HG03175 (cell line): ENCODE measurements around the gene IPCEF1.
A peak's percentile ranks its signal among the peaks of the same experiment; 100 is the strongest.

ENCODE experiments used
- ATAC-seq: cut with Tn5 transposase; IDR thresholded peaks from one replicate; pipeline ENCODE4 v1.9.1; 2021; ENCODE audit warnings: mild to moderate bottlenecking, moderate library complexity; ENCODE audit not compliant: unreplicated experiment

Gene IPCEF1

DNA sequence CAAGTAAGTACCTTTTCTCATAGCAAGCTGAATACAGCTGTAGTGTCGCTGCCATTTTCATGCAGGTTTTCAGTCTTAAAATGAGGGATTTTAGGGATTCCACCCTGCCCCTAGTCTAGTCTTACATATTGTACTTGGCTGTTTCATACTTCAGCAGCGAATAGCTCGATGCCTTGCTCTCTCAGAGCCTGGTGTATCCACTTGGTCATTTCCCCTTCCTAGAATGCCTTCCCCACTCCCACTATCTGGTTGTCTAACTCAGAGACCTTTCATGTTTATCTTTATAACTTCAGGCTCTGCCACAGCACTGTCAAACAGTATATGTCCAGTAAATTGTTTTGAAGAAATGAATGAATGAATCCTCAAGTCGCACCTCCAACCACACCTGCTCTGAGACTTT, 21.1 kb upstream of the IPCEF1 start:
- no peak for ATAC-seq

DNA sequence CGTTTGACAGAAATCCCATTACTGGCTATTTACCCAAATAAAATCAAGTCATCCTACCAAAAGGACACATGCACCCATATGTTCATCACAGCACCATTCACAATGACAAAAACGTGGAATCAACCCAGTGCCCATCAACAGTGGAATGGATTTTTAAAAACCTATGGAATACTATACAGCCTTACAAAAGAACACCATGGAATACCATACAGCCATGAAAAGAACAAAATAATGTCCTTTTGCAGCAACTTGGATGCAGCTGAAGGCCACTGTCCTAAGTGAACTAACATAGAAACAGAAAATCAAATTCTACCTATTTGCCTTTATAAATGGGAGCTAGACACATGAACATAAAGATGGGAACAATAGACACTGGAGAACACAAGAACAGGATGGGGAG, 17.4 kb upstream of the IPCEF1 start:
- ATAC-seq: no peak

DNA sequence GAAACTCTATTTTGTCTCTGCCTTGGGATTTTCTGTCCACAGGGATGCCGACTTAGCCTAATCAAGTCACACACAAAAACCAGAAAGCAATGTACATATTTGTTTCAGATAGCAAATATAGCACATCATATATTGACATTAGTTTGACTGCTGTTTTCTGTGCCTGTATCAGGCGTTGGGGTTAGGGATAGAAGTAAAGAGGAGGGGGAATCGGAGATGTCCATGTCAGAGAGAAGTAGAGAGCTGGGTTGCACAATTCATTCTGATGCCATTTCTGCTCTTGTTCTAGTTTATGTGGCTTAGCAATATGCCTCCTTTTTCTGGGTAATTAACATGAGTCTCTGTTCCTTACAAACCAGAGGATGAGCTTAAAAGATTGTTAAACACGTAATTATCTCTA, 14.7 kb upstream of the IPCEF1 start:
- ATAC-seq: no peak

DNA sequence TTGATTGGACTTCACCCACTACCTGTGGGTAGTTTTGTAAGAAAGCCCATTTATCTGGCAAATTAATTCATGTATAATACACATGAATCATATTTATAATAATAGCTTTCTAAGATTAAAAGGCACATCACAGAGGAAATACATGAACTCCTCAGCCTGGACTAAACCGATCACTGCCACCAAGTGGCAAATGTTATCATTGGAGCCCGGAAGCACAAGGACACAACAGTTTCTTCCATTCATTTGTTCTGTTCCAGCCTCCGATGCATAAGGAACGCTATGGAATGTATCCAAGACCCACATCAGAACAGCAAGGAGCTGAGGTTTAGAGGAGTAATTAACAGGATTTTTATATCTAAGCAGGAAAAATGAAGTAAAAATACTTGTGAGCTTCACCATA, 13.9 kb upstream of the IPCEF1 start:
- peak; percentile 71 for ATAC-seq

DNA sequence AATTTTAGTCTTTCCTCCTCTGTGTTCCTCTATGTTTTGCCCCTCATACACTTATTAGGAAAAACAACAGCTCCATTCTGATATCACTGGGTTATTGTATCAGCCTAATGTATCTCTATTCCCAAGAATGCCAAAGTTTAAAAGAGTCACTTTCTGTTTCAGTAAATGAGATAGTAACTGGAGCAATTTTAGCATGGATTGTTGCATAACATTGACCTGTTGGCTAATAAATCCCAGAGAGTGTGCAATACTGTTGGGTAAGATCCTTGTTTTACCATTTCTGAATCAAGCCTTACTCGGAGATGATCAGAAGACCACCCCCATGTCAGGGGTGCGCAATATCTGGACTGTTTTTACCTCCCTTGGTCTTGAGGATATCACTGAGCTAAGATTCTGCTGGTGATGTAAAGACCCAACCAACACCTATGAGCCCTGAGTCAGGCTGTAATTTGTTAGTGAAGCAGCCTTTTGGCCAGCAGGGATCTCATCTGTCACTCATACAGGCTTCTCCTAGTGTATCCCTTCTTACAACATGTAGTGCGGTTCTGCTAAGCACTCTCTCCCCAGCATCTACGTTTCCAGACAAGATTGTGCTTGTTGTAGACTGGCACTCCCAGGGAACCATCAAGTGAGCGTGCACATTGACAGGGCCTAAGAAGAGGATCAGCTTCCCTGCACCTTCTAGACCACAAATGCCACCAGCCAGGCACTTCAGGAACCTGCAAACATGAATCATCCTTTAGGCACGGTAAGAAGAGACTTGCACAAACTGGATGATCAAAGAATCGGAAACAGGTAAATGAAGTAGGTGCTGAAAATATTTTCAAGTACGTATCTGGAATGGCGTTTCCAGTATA, 11.5 kb upstream of the IPCEF1 start:
- no peak for ATAC-seq

DNA sequence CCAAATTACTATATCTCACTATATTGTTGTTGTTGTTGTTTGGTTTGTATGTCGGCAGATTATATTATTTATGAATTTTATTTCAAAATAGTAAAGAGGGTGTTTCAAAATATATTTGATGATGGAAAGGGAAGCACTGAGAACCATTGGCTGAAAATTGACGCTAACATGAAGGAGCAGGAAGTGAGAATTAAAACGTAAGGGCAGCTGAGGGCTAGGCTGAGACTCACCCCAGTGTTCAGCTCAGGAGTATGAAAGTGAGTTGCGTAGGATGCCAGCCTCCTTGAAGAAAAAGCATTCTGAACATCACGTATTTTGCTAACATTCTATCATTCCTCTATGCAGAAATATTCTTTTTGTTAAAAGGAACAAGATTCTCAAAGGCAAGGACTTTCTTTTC, 10.7 kb upstream of the IPCEF1 start:
- ATAC-seq: no peak

DNA sequence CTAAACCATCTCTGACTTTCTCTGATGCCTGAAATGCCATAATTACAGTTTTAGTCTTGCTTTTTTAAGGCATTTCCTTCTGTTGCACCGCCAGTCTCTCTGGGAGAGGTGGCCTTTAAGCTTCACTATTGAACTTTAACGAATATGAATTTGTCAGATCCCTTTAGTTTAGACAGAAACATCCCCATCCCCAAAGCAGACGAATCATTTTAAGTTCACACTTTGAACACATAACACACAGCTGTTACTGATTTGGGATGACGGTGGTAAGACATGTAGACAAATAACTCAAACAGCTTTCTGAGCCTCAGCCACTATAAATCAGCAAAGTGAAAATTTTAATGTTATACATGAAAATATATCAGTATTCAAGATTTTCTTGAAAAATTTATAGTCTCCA, 7.2 kb upstream of the IPCEF1 start:
- no peak for ATAC-seq

DNA sequence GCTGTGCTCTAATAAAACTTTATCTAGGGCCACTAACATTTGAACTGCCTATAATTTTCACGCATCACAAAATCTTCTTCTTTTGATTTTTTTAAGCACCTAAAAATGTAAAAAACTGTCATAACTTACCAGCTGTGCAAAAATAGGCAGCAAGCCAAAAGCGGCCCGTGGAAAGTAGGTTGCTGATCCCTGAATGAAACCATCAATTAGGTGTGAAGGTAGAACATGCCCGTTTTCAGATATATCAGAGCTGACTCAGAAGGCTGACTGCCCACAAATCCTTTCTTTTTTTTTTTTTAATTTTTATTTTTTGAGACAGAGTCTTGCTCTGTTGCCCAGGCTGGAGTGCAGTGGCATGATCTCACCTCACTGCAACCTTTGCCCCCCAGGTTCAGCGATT, 4.9 kb upstream of the IPCEF1 start:
- no peak for ATAC-seq

DNA sequence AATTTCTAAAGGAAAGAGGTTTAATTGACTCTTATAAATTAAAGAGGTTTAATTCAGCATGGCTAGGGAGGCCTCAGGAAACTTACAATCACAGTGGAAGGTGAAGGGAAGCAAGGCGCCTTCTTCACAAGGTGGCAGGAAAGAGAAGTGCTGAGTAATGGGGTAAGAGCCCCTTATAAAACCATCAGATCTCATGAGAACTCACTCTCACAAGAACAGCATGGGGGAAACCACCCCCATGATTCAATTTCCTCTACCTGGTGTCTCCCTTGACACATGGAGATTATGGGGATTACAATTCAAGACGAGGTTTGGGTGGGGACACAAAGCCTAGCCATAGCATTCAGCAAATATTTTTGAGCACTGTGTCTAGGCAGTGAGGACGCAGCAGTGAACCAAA, 3.9 kb upstream of the IPCEF1 start:
- no peak for ATAC-seq

DNA sequence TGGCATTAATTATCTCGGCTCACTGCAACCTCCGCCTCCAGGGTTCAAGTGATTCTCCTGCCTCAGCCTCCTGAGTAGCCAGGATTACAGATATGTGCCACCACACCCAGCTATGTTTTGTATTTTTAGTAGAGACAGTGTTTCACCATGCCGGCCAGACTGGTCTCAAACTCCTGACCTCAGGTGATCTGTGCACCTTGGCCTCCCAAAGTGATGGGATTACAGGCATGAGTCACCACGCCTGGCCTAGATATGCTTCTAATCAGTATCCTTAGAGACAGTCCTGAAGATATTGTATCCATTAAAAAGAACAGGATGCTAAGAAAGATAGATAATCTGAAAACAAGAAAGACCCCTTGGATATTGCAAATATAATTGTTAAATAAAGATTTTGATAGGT, 3.1 kb upstream of the IPCEF1 start:
- no peak for ATAC-seq

DNA sequence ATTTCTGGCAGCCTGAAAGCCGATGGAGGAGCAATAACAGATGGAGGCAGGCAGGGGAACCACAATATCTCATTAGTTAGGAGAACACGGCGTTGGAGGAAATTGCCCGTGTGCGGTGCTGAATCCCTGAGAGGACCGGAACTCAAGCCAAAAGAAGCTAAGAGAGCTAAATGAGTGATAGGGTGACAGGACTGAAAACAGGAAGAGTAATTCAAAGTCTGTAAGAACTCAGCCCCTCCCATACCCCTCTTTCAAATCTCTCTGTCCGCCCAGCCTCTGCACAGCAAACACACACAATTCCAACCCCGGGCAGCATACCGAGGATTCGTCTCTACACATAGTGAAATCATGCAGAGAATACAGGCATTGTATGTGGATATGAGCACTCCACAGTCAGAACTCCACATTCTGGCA, 2.6 kb upstream of the IPCEF1 start:
- no peak for ATAC-seq

DNA sequence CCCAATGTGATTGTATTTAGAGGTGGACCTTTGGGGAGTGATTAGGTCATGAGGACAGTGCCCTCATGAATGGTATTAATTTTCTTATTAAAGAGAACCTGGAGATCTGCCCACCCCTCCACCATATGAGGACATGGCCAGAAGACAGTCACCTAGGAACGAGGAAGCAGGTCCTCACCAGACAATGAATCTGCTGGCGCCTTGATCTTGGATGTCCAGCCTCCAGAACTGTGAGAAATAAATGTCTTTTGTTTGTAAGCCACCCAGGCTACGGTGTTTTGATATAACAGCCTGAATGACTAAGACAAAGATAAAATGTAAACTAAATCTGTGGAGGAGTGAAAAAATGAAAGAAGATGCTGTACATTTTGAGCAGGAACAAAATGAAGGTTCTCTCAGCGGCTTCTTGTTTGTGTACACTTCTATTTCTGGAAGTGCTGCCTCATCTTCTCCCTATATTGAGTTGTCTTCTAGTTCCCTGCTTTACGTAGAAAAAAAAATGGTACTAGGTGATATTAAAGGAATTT, 1.5 kb upstream of the IPCEF1 start:
- no peak for ATAC-seq

DNA sequence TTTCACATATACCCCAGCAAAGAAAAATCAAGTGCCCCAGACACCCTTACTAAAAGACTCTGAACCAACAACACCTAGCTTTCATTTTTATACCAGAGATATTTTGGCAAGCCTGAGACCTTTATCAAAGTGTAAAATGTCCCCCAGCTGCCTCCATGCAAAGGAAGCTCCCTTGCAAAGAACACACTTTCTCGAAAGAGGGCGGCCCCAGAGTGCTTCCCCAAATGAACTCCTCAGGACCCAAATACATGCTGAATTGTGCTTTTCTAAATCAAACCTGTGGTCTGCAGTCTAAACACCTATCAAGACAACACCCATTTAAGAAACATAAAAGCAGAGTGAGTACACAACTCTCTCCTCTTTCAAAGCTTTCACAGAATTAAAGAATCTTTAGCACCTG, 490 bp downstream of the IPCEF1 start:
- no peak for ATAC-seq

DNA sequence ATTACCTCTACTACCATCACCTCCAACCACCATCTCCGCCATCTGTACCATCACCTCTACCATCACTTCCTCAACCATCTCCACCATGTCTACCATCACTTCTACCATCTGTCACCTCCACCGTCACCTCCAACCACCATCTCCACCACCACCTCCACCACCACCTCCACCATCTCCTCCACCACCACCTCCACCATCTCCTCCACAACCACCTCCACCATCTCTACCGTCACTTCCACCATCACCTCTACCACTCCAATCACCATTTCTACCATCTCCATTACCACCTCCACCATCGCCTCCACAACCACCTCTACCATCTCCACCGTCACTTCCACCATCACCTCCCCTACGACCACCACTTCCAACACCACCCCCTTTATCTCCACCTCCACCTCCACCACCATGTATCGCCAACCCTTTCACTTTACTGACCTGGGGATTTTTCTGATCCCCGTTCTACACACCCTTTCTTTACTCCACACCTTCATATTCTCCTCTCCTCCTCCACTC, 2.3 kb downstream of the IPCEF1 start:
- no peak for ATAC-seq

DNA sequence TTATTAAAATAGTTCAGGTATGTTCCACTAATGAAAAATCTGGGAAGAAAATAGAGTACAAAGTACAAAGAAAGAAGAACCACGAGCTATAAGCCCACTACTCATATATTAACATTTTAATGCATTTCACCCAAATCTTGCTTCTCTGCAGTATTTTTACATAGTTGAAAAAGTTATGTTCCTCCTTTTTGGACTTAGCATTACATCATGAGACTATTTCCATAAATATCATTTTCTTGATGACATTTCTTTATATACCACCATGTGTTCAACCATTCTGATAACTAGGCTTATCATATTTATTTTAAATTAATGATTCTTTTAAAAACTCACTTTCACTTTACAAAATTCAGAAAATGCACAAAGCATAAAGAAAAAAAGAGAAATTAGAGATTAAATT, 3.0 kb downstream of the IPCEF1 start:
- ATAC-seq: no peak

DNA sequence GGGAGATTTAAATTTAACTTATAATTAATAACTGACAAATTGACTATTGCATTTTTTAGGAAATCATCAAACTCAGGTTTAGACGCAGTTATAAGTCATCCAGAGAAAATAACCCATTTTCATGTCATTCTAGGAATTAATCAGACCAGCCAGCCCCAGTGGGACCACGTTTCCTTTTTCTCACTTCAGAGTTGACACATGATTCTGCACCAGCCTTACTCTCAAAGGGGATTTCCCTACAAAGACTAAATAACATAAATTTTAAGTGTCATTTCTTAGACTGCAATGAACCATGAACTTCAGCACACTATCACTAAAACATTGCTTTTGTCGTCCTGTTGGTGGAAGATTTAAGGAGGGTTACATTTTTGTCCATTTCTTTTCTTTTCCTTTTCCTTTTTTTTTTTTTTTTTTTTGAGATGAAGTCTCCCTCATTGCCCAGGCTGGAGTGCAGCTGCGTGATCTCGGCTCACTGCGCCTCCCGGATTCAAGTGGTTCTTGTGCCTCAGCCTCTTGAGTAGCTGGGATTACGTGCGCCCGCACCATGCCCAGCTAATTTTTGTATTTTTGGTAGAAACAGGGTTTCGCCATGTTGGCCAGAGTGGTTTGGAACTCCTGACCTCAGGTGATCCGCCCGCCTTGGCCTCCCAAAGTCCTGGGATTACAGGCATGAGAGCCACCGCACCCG, 3.6 kb downstream of the IPCEF1 start:
- peak; percentile 58 for ATAC-seq

DNA sequence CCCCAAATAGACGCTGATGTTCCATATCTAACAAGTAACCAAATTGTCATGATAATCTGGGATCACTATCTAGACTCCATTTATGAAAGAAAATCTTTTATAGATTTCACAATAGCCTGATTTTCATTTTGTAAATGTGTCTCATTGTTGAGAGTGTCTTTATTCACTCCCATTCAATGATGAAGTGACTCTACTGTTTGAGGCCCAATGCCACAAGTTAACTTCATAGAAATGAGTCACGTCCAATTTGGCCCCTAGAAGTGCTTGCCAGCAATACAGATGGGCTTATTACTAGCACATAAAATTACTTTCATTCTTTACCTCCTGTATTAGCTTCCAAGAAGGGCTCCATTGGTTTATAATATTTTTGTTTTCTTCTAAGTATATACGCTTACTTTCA, 6.3 kb downstream of the IPCEF1 start:
- ATAC-seq: no peak

DNA sequence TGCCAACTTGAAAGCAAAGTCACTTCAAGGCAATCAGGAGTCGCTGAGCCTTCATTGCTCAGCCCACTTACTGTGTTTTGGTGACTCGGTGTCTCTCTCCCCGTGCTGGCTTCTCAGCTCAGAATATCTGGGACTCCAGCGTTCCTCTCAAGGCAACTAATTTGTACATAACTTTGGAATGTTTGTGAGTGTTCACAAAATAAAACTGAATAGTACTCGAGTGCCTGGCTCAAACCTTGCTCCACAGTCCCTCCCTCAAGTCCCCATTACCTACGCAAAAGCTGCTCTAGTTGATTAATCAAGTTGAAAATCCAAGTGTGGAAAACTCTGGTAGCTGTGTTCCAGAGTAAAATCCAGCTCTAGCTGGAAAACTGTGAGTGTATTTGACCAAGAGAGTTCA, 8.6 kb downstream of the IPCEF1 start:
- no peak for ATAC-seq

DNA sequence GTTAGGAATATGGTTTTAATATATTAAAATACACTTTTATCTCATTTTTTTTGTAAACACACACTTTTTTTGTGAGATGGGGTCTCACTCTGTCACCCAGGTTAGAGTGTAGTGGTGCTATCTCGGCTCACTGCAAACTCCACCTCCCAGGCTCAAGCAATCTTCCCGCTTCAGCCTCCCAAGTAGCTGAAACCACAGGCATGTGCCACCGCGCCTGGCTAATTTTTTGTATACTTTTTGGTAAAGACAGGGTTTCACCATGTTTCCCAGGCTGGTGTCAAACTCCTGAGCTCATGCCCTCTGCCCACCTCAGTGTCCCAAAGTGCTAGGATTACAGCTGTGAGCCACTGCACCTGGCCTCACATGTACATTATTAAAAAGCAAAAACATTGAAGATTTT, 10.8 kb downstream of the IPCEF1 start:
- no peak for ATAC-seq

DNA sequence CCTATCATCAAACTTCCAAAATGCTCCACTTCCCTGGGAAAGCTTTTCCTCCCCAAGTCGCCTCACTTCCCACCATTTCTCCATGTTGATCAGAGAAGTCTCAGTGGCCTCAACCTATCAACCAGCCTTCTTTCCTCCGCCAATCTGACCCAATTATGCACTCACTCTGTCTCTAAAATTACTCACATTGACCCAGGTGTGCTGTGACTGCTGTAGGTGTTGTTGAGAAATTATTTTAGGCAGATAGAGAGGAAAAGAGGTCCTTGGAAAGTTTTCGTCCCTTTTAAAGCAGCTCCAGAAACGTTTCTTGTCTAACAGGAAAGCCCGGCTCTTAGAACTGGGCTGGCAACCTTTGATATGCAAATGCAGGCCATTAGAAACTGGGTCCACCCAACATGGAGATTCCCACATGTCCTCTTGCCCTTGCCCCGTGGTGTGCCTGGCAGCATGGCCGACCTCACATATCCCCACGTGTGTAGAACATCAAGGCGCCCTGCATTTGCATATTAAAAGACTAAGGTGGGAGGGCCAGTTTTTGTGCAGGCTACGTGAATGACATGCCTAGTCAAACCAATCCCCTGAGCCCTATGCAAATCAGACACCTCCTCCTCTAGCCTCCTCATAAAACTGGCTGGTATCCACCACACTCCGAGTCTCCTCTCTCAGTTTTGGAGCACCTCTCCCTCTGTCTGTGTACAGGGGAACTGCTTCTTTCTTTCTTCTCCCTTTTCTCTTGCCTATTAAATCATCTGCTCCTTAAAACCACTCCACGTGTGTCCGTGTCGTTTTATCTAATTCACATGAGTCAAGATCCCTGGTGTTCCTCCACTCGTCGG, 12.9 kb downstream of the IPCEF1 start:
- no peak for ATAC-seq

DNA sequence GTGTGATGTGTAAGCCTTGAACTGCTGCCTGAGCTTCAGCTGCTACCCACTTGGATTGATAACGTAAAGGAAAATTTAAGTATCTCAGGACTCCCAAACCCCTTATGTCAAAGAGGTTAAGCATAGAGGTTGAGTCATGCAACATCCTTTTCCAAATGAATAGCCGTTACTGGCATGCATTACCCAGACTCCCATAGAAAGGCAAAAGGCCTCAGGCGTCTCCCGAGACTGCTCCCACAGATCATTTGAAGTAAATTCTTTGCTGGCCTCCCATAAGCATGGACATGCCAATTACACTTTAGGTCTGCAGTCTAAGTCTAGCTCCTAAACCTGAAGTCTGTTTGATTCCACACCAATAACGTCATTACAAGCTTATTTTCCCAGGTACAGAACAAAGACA, 14.7 kb downstream of the IPCEF1 start:
- no peak for ATAC-seq
